GM19455 (cell line): Measurements from ENCODE around the gene ZNF821.
"Not testable (repeated sequence)": the region's sequence is repeated elsewhere in the genome, so short reads cannot be mapped to it uniquely, and the experiment has no call there.

Experiments
- ATAC-seq: cut with Tn5 transposase; IDR thresholded peaks from one replicate; pipeline ENCODE4 v1.9.1; 2021; ENCODE audit not compliant: unreplicated experiment

ZNF821 gene

DNA sequence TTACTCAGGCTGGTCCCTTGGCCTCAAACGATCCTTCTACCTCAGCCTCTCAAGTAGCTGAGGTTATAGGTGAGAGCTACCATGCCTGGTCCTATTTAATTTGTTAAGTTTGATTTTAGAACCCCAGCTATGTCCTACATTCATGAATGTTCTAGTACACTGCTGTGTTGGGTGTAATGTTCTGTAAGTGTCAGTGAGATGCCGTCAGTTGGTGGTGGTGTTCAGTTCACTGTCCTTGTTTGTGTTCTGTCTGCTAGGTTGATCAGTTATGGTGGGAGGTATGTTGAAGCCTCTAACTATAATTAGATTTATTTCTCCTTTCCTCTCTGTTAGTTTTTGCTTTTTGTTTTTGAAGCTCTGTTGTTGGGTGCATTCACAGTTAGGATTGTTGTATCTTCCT lies 19.6 kb upstream of the ZNF821 start:
- ATAC-seq: no peak

DNA sequence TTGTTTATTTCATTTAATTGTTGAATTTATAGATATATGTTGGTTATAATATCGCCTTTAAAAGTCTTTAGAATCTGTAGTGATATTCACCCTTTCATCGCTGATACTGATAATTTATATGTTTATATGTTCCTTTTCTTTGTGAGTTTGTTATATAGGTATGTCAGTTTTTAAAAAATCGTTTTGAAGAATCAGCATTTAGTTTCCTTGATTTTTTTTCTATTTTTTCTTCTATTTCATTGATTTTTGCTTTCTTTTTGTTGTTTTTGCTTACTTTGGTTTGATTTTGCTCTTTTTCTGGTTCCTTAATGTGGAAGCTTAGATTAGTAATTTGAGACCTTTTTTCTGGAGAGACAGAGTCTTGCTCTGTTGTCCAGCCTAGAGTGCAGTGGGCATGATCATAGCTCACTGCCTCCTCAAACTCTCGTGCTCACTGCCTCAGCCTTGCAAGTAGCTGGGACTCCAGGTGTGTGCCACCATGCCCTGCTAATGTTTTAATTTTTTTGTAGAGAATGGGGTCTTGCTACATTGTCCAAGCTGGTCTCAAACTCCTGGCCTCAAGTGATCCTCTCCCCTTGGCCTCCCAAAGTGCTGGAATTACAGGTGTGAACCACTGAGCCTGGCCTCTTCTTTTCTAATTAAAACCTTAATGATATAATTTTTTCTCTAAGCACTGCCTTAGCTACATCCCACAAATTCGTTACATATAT lies 18.8 kb upstream of the ZNF821 start:
- no peak for ATAC-seq

DNA sequence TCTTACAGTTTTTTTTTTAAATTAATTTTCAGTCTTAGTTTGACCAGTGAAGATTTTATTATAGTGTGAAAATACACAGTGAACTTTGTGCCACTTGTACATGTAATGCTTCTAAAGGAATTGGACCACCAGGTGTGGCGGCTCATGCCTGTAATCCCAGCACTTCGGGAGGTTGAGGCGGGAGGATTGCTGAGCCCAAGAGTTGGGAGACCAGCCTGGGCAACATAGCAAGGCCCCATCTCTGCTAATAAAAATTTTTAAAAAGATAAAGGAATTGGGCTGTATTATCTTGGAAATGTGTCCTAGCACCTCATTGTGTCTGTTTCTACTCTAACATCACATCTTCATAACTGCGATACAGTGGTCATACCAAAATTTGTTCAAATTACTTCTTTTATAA lies 15.2 kb upstream of the ZNF821 start:
- ATAC-seq: no peak

DNA sequence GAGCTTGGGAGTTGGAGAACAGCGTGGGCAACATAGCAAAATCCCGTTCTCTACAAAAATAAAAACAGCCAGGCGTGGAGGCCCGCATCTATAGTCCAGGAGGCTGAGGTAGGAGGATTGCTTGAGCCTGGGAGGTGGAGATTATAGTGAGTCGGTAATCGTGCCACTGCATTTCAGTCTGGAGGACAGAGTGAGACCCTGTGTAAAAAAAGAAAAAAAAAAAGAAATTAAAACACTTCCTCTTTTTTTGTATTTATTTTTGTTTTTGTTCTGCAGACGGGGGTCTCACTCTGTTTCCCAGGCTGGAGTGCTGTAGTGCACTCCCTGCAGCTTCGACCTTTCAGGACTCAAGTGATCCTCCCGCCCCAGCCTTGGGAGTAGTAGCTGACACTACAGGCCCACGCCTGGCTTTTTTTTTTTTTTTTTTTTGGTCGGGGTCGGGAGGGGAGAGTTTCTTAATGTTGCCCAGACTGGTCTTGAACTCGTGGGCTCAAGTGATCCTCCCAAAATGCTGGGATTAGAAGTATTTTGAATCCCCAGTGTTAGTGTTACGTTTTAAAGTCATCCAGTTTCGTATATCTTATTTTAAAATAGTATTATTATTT lies 12.9 kb upstream of the ZNF821 start:
- ATAC-seq: no peak

DNA sequence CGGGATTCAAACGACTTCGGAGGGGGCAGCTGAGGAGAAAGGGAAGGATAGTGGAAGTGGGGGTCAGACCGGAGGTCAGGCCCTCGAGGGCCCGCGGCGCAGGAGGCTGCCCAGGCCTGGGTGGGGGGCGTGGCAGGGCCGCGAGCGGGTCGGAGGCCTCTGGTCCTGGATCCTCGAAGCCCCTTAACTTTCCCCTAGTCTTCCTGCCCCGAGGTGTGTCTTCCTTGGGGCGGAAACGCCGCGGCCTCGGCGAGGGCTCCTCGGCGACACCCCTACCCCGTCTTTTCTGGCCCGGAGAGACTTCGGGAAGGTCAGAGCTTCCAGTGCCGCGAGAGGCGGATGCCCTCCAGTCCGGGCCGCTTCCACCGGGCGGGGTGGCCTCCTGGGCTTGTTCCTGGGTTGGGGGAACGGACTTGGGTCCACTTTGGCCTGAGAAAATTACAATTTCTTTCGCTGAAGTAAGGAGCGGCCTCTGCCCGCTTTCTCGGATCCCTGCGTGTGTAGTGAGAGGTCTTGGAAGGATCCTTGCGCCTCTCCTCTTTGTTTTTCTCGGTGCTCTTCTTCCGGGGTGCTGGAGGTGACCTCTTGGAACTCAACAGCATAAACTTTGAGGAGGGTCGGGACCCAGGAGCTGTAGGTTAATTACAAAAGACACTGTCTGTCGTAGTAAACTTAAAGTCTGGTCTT lies 11.8 kb upstream of the ZNF821 start:
- ATAC-seq: peak; percentile 32

DNA sequence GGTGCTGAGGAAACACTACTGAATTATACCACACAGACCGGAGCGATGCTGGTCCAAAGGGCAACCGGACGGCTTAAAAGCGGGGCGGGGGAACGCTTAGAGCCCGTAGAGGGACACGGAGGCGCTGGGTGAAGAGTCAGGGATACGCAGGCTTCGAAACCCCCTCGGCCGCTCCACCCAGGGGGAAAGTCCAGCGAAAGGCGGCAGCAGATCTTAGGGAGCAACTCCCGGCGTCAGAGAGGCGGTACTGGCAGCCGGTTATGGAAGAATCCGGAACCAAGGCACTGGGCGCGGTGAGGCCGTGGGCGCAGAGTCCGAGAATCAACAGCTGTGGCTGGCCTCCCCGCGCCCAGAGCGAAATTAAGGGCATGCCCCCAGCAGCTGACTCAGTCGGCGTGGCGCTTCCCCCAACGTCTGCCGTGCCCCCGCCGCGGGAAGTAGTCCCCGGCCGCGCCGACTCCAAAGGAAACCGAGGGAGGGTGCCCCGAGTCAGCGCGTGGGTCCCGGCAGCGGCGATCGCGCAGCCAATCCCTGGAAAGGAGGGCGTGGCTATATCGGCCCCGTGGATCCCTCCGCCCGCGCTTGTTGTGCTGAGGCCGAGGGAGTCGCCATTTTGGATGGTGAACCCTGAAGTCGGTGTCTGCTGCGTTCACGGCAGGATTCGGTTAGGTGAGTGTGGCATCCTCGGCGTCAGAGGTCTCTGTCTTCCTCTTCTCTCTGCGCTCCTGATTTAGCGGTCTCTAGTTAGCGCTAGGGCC lies 11.1 kb upstream of the ZNF821 start, which contains the start of gene IST1:
TSS of gene IST1 (plus strand) at position 611 of the 758 bp plus-strand sequence. CDS start 20,110 bp downstream, outside the sequence.
- peak; percentile 75 for ATAC-seq

DNA sequence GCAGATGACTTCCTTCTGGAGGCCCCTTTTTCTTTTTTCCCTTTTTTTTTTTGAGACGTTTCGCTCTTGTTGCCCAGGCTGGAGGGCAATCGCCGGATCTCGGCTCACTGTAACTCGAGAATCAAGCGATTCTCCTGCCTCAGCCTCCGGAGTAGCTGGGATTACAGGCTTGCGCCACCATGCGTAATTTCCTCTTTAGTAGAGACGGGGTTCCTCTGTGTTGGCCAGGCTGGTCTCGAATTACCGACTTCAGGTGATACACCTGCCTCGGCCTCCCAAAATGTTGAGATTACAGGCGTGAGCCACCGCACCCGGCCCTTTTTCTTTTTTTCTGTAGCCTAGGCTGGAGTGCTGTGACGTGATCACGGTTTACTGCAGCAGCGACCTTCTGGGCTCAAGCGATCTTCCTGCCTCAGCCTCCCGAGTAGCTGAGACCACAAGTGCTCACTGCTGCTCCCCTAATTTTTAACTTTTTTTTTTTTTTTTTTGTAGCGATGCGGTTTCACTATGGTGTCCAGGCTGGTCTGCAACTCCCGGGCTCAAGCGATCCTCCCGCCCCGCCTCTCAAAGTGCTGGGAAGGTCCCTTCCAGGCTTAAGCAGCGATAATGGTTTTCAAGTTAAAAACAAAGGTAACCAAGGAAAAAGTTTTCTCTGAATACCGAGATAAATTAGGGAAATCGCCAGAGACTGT lies 10.4 kb upstream of the ZNF821 start:
- ATAC-seq: peak; percentile 18

DNA sequence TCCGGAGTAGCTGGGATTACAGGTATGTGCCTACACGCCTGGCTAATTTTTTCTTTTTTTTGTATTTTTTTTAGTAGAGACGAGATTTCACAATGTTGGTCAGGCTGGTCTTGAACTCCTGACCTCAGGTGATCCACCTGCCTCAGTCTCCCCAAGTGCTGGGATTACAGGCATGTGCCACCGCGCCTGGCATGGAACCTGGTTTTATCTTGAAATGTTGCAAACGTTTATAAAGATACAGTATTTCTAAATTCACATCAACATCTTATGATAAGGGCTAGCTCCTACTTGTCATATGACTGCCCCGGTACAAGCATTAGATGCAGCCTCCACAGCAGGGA lies 9.9 kb upstream of the ZNF821 start:
- ATAC-seq: peak; percentile 3

DNA sequence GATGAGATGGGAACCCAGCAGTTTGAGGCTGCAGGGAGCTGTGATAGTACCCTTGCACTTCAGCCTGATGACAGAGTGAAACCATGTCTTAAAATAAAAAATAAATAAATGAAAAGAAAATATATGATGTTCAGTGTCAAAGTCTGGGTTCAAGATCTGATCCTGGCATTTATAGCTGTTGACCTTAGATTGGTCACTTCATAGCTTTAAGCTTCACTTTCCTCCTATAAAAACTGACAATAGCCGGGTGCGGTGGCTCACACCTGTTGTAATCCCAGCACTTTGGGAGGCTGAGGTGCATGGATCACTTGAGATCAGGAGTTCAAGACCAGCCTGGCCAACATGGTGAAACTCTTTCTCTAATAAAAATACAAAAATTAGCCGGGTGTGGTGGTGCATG lies 5.2 kb upstream of the ZNF821 start:
- no peak for ATAC-seq

DNA sequence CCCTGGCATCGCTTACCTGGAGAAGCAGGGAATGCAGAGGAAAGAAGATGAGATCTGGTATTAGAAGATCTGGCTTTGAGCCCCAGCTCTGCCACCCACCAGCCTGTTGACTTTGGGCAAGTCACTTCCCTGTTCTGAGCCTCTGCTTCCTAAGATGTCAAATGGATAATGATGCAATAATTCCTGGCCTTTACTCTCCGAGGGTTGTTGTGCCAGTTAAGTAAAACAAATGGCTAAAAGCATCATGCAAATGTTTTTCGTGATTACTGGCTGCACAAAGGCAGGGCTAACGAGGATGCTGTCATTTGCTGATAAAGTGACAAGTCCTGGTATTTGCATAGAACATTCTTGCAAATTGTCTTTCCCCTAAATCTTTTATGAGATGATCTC lies 1.3 kb upstream of the ZNF821 start:
- no peak for ATAC-seq

DNA sequence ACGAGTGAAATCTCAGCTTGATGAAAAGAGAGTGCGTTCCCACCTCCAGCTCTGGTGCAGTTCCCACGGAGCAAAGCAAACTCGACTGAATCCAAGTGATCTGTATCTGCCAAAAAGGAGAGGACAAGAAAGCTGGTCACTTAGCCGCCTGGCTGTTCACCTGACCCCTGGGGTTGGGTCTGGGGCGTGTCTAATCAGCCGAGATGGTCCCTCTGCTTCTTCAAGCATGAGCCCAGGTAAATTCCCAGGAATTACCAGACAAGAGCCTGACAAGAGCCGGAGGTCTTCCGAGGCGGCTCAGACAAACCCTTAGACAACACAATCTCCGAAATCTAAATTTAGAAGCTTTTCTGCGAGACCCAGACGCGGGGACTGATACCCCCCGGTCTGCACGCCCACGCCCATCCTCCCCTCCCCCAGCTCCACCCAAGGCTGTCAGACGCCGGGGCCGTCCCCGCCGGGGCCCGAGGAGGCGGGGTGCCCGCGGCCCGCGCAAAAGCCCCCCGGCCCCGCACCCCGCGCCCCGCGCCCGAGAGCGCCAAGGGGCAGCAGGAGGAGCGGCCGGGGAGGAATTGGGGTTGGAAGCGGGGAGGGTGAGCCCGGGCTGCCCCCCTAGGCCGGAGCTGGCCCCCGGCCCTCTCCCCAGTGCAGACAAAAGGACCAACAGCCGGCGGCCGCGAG lies 674 bp downstream of the ZNF821 start:
- ATAC-seq: peak; percentile 46

DNA sequence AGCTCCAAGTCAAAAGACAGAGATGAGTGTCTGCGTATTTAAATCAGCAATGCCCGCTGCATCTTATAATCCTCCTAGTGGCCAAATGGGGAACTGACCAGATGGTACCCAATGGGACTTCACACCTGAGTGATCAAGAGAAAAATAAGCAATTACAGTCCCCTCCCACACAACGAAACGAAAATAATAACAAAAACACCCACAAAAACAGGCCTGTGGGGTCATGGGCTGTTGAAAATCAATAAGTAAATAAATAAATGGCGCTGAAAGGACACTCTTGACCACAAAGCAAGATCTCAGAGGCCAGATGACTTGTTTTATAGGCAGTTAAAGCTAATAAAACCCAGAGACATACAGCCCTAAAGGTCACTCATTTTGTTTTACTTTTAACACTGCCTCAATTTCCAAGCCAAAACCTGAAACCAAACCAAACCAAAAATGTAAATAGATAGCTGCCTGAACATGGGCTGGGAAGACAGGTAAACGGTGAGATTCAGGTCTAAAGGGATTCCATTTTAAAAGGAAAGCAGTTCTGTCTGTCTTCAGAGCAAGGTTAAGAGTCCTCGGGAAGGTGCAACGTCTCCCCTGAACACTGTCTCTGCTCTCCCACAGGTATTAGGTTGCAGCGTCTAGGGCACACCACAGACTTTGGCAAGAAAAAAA lies 1.3 kb downstream of the ZNF821 start:
- ATAC-seq: peak; percentile 7

DNA sequence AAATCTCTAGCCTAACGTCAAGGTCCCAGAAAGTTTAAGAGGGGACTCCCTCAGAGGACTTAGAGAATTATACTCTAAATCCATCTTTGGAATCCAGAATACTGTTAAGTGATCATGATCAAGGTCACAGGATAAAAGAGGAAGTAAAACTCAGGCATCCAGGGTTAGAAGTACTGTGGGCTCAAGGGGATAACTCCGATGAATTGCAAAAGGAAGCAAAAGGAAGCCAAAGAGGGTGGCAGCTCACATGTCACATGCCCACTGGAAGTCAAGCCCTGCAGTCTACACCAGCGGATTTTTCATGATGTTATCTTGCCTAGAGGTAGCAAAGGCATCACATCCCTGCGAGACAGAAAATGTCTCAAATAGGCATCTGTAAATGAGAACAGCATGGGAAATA lies 3.8 kb downstream of the ZNF821 start:
- no peak for ATAC-seq

DNA sequence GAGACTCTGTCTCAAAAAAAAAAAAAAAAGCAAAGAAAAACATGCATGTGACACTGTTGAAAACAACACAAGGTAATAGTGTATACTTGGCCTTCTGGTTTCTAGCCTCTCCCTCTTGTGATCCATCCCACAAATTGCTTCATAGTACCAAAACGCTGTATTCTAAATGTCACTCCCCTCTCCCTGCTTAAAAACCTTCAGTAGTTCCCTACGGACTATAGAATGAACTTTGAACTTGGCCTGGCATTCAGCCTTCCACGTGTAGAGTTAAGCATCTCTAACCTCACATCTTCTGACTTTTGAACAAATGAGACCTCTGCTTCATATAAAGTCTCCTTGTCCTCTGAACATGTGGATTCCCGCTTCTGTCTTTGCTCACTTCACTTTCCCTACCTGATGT lies 5.1 kb downstream of the ZNF821 start:
- ATAC-seq: no peak

DNA sequence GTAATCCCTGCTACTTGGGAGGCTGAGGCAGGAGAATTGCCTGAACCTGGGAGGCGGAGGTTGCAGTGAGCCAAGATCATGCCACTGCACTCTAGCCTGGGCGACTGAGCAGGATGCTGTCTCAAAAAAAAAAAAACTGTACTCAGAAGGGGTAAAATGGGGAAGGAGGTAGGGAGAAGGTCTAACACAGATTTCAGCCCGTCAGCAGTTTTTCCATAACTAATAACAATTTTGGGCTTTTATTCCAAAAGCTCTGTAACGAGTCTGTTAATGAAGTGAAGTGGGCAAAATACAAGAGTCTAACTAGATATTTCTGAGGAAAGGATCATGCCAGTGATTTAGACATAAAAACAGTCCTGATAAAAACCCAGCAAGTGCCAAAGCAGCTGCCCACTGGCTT lies 10.8 kb downstream of the ZNF821 start:
- ATAC-seq: no peak

DNA sequence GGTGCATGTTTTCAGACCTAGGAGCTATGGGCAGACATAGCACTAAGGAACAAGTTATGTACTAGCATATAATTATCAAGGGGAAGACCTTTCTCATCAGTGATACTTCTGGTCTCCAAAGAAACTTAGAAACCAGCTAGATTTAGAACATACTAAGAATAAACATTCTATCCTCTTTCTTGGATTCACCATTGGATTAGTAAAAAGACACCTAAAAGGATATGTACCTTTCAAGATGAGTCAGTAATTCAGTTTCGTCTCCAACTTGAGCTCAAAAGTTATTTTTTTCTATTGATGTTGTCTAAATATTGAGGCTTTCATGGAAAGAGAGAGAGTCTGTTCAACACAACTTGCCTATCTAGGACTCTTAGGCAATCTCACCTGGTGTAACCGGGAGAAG lies 13.2 kb downstream of the ZNF821 start:
- ATAC-seq: no peak

DNA sequence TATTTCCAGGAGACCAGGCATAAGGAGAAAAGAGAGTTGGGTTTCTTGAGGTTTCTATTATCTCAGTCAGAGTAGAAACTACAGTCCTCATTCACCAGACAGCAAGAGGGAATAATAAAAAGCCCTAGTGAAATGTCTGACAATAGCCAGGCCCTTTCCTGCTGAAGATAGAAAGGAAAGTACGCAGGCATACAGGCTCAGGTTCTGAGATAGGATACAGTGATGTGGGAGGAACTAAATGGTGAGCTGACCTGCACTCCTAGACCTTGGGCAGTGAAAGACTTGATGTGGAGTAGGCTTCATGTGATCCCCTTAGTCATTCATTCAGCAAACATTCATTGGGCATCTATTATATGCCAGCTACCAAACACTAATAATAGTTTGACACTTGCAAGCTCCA lies 14.9 kb downstream of the ZNF821 start:
- no peak for ATAC-seq

DNA sequence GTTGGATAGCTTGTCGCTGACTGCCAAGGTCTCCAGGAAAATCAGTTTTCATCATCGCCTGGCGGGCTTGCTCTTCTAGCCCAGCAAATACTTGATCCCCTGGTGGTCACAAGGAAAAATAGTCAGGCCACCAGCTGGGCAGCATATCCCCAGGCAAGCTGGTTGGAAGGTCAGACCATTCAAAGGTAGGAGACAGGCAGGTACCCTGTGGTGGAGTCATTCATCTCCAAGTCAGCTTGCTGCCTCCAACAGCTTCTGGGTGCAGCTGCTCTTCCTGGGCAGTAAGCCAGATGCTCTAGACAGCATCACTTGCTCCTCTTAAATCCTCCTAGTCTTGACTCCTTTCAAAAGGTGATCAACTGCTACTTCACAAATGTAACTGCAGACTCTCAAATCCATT lies 16.0 kb downstream of the ZNF821 start:
- ATAC-seq: no peak

DNA sequence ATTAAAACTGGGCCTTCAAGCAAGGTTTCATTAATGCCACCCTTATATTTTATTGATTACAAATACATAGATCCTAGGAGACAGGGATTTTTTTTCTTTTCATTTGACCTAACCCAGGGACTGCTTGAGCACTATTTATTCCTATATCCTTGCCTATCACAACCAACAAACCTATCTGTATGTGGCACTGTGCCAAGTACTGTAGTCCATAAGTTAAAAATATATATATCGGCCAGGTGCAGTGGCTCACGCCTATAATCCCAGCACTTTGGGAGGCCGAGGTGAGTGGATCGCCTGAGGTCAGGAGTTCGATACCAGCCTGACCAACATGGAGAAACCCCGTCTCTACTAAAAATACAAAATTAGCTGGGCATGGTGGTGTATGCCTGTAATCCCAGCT lies 16.8 kb downstream of the ZNF821 start:
- ATAC-seq: not testable (repeated sequence)
